ENCODE data around the gene DLG2.
"Not testable (repeated sequence)": the region's sequence is repeated elsewhere in the genome, so short reads cannot be mapped to it uniquely, and the experiment has no call there.

Gene DLG2

GRCh38 chr11:84413549-84413948 is 1213.6 kb downstream of the DLG2 start:
- no peak for DNase-seq

- no peak for DNase-seq
Measured at GRCh38 chr11:84412862-84413261, 1214.3 kb downstream of the DLG2 start.

GRCh38 chr11:84408946-84409411 is 1218.2 kb downstream of the DLG2 start:
- no peak for DNase-seq

GRCh38 chr11:84407091-84407490 is 1220.1 kb downstream of the DLG2 start:
- no peak for DNase-seq

- no peak for DNase-seq
Measured at GRCh38 chr11:84398017-84398626, 1229.0 kb downstream of the DLG2 start.

- no peak for DNase-seq
Measured at GRCh38 chr11:84396521-84396920, 1230.6 kb downstream of the DLG2 start.

GRCh38 chr11:84390441-84391078 is 1236.6 kb downstream of the DLG2 start:
- DNase-seq, result no peak

- no peak for DNase-seq
Measured at GRCh38 chr11:84389696-84390095, 1237.4 kb downstream of the DLG2 start.

- no peak for DNase-seq
Measured at GRCh38 chr11:84384731-84385130, 1242.4 kb downstream of the DLG2 start.

- no peak for DNase-seq
Measured at GRCh38 chr11:84383576-84383975, 1243.6 kb downstream of the DLG2 start.

GRCh38 chr11:84381666-84382065 is 1245.5 kb downstream of the DLG2 start:
- no peak for DNase-seq

- DNase-seq, result no peak
Measured at GRCh38 chr11:84372381-84372950, 1254.7 kb downstream of the DLG2 start.

GRCh38 chr11:84358034-84358433 is 1269.1 kb downstream of the DLG2 start:
- no peak for DNase-seq

- no peak for DNase-seq
Measured at GRCh38 chr11:84355911-84356310, 1271.2 kb downstream of the DLG2 start.

- DNase-seq, result no peak
Measured at GRCh38 chr11:84345597-84345996, 1281.5 kb downstream of the DLG2 start.

GRCh38 chr11:84345027-84345426 is 1282.1 kb downstream of the DLG2 start:
- DNase-seq, result no peak

- DNase-seq, result no peak
Measured at GRCh38 chr11:84339796-84340195, 1287.3 kb downstream of the DLG2 start.

GRCh38 chr11:84333221-84333620 is 1293.9 kb downstream of the DLG2 start:
- DNase-seq, result no peak

- DNase-seq, result no peak
Measured at GRCh38 chr11:84322211-84322610, 1304.9 kb downstream of the DLG2 start.

- no peak for DNase-seq
Measured at GRCh38 chr11:84319863-84320262, 1307.3 kb downstream of the DLG2 start.

- DNase-seq, result no peak
Measured at GRCh38 chr11:84316866-84317555, 1310.1 kb downstream of the DLG2 start.

- DNase-seq, result no peak
Measured at GRCh38 chr11:84313830-84314359, 1313.2 kb downstream of the DLG2 start.

- DNase-seq, result no peak
Measured at GRCh38 chr11:84310268-84310667, 1316.9 kb downstream of the DLG2 start.

- DNase-seq, result not testable (repeated sequence)
Measured at GRCh38 chr11:84308491-84308890, 1318.7 kb downstream of the DLG2 start.
